Measurements from ENCODE around the gene LIMD2.

The LIMD2 gene

GRCh38 chr17:63680700-63681099, 19.2 kb downstream of the LIMD2 start:
- no peak for DNase-seq

GRCh38 chr17:63679214-63679613, 20.7 kb downstream of the LIMD2 start:
- DNase-seq: no peak

GRCh38 chr17:63676584-63676983, 23.3 kb downstream of the LIMD2 start:
- DNase-seq: no peak

- peak; percentile 86 for DNase-seq
Measured at GRCh38 chr17:63675607-63676546, 24.0 kb downstream of the LIMD2 start.

GRCh38 chr17:63675231-63675606, 24.7 kb downstream of the LIMD2 start:
- peak; percentile 27 for DNase-seq

- DNase-seq: no peak
Measured at GRCh38 chr17:63672856-63673255, 27.1 kb downstream of the LIMD2 start.

GRCh38 chr17:63665527-63666214, 34.3 kb downstream of the LIMD2 start:
- no peak for DNase-seq

GRCh38 chr17:63659850-63660249, 40.1 kb downstream of the LIMD2 start:
- no peak for DNase-seq

- no peak for DNase-seq
Measured at GRCh38 chr17:63658366-63658765, 41.6 kb downstream of the LIMD2 start.

- DNase-seq: no peak
Measured at GRCh38 chr17:63657786-63658185, 42.1 kb downstream of the LIMD2 start.

GRCh38 chr17:63653050-63653449, 46.9 kb downstream of the LIMD2 start:
- no peak for DNase-seq

GRCh38 chr17:63652106-63652505, 47.8 kb downstream of the LIMD2 start:
- DNase-seq: no peak

- no peak for DNase-seq
Measured at GRCh38 chr17:63649813-63650212, 50.1 kb downstream of the LIMD2 start.

GRCh38 chr17:63647936-63648335, 52.0 kb downstream of the LIMD2 start:
- no peak for DNase-seq

GRCh38 chr17:63647065-63647725, 52.7 kb downstream of the LIMD2 start:
- DNase-seq: peak; percentile 16

GRCh38 chr17:63646488-63646806, 53.5 kb downstream of the LIMD2 start:
- DNase-seq: no peak
